Measurements from ENCODE around the gene LGALS7.
"Not testable (repeated sequence)": the region's sequence is repeated elsewhere in the genome, so short reads cannot be mapped to it uniquely, and the experiment has no call there.

DNA sequence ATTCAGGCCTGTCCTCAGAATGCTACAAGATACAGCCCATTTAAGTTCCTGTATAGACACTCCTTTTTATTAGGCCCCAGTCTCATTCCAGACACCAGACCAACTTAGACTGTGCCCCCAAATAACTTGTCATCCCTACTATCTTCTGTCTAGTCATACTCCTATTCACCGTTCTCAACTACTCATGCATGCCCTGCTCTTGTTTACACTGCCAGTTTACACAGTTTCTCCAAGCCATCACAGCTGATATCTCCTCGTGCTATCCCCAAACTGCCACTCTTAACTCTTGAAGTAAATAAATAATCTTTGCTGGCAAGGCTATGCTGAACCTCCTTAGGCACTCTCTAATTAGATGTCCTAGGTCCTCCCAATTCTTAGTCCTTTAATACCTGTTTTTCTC is 19.1 kb downstream of the LGALS7 start:
- TF ChIP-seq, protein P1, sequence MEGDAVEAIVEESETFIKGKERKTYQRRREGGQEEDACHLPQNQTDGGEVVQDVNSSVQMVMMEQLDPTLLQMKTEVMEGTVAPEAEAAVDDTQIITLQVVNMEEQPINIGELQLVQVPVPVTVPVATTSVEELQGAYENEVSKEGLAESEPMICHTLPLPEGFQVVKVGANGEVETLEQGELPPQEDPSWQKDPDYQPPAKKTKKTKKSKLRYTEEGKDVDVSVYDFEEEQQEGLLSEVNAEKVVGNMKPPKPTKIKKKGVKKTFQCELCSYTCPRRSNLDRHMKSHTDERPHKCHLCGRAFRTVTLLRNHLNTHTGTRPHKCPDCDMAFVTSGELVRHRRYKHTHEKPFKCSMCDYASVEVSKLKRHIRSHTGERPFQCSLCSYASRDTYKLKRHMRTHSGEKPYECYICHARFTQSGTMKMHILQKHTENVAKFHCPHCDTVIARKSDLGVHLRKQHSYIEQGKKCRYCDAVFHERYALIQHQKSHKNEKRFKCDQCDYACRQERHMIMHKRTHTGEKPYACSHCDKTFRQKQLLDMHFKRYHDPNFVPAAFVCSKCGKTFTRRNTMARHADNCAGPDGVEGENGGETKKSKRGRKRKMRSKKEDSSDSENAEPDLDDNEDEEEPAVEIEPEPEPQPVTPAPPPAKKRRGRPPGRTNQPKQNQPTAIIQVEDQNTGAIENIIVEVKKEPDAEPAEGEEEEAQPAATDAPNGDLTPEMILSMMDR (conservative IDR thresholded peaks at IDR 0.05; ENCODE audit: low read length), result not testable (repeated sequence)
- not testable (repeated sequence) for TF ChIP-seq EZH2phosphoT487 (IDR thresholded peaks at IDR 0.05; ENCODE audit: borderline replicate concordance)

All from Loucy (cell line).